PC-9 (cell line): ENCODE measurements around the gene HSD17B14. TPM values are rescaled to one million over a fixed set of nuclear protein-coding genes. Genes with fewer than 3 reads are reported as not detected.
"Not testable (repeated sequence)": the region's sequence is repeated elsewhere in the genome, so short reads cannot be mapped to it uniquely, and the experiment has no call there.

Experiments
- BruUV-seq: library from RNA; stranded (reverse); fragments of 400-500 nt; replicated peaks from 2 replicates; lab custom pipeline; 2021; lab: Mats Ljungman, UMichigan
- CTCF ChIA-PET: fragments of 300-600 bp; sonication (Branson Sonifier 250); formaldehyde crosslinking; loops from one replicate; lab custom pipeline; 2022; ENCODE audit warnings: antibody characterized with exemption; lab: Charles Lee
- POLR2A ChIA-PET: fragments of 300-600 bp; sonication (Branson Sonifier 250); formaldehyde crosslinking; loops from one replicate; lab custom pipeline; 2022; ENCODE audit warnings: antibody characterized with exemption; ENCODE audit not compliant: unreplicated experiment; lab: Charles Lee
- DNase-seq, 2 experiments: peaks; one replicate each; pipeline versions ENCODE4 v3.0.0 to v3.0.0-alpha.2; 2015 to 2022; ENCODE audit warnings: mixed read lengths in 1 of 2
- H2AFZ ChIP-seq: fragments of 200-600 bp; sonication (generic); 2 replicates; pipeline ENCODE4 v1.8.1; 2017; ENCODE audit warnings: antibody characterized with exemption
- H3F3A ChIP-seq: fragments of 200-600 bp; sonication (generic); 2 replicates; pipeline ENCODE4 v1.8.1; 2017; ENCODE audit warnings: antibody characterized with exemption, mild to moderate bottlenecking, low read depth; ENCODE audit not compliant: insufficient read depth
- H3K27ac ChIP-seq: fragments of 200-600 bp; sonication (generic); 2 replicates; pipeline ENCODE4 v1.6.1; 2016; ENCODE audit warnings: mixed run types
- H3K27me3 ChIP-seq: fragments of 200-600 bp; sonication (generic); 2 replicates; pipeline ENCODE4 v1.6.1; 2016; ENCODE audit warnings: low read depth, mixed run types; ENCODE audit not compliant: insufficient read depth
- H3K36me3 ChIP-seq: fragments of 200-600 bp; sonication (generic); 2 replicates; pipeline ENCODE4 v1.6.1; 2016; ENCODE audit warnings: low read depth, mixed run types
- H3K4me1 ChIP-seq: fragments of 200-600 bp; sonication (generic); replicated peaks from 2 replicates; pipeline ENCODE4 v1.6.1; 2016; ENCODE audit warnings: mixed run types; ENCODE audit not compliant: insufficient read depth
- H3K4me2 ChIP-seq: fragments of 200-600 bp; sonication (generic); 2 replicates; pipeline ENCODE4 v1.6.1; 2017; ENCODE audit warnings: mixed run types
- H3K4me3 ChIP-seq: fragments of 200-600 bp; sonication (generic); 2 replicates; pipeline ENCODE4 v1.6.1; 2016; ENCODE audit warnings: mixed run types
- H3K79me2 ChIP-seq: fragments of 200-600 bp; sonication (generic); 2 replicates; pipeline ENCODE4 v1.6.1; 2017; ENCODE audit warnings: low read depth, mixed run types
- H3K9me2 ChIP-seq: fragments of 200-600 bp; sonication (generic); 2 replicates; pipeline ENCODE4 v1.8.1; 2017; ENCODE audit warnings: mild to moderate bottlenecking; ENCODE audit not compliant: insufficient read depth
- H3K9me3 ChIP-seq: fragments of 200-600 bp; sonication (generic); 2 replicates; pipeline ENCODE4 v1.8.1; 2016; ENCODE audit warnings: low read depth; ENCODE audit not compliant: insufficient read depth
- H4K20me1 ChIP-seq: fragments of 200-600 bp; sonication (generic); 2 replicates; pipeline ENCODE4 v1.8.1; 2017; ENCODE audit not compliant: insufficient read depth
- EZH2 ChIP-seq: fragments of 200-600 bp; sonication (generic); IDR thresholded peaks from 2 replicates; pipeline ENCODE4 v1.8.0; 2017; ENCODE audit warnings: antibody characterized with exemption, low read depth
- intact Hi-C: fragments of 100-400 bp; cut with micrococcal nuclease; formaldehyde crosslinking; loops from one replicate; pipeline ENCODE4 v1.10.0; 2022; ENCODE audit not compliant: unreplicated experiment
- total RNA-seq: library from RNA; stranded (reverse); gene quantifications from 2 replicates; pipeline ENCODE4 v1.2.3, GENCODE V29; 2021
- TF ChIP-seq, protein P1 (sequence below): fragments of 200-600 bp; sonication (generic); conservative IDR thresholded peaks from 2 replicates; pipeline ENCODE4 v1.6.1; 2017; ENCODE audit warnings: mixed run types, antibody characterized with exemption, mild to moderate bottlenecking, moderate library complexity

The HSD17B14 gene
- total RNA-seq, 1 experiment from 2014 or later = 20.7 TPM

DNA sequence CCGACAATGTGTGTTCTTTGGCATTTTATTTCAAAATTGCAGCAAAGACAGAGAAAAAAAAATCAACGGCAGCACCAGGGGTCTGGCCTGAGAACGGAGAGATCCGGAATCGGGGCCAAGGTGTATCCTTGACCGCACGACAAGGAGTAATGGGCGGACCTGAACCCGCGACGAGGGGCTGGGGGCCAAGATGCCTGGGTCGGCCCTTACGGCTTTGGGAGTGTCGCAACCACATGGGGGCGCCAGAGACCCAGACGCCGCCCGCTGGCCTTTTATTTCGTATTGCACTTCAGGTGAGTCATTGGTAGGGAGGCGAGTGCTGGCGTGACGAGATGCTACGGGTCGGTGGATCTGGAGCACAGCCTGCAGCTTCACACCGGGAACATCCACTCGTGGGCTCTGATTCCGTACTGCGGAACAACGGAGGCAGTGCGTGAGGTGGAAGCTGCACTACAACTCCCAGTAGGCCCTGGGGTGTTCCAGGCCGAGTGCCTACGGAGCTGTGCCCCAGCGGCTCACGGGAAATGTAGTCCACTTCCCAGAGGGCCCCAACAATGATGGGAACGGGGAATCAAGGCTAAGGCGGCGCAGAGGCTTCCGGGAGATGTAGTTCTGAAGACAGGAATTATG lies 41.1 kb downstream of the HSD17B14 start:
- TF ChIP-seq, protein P1, sequence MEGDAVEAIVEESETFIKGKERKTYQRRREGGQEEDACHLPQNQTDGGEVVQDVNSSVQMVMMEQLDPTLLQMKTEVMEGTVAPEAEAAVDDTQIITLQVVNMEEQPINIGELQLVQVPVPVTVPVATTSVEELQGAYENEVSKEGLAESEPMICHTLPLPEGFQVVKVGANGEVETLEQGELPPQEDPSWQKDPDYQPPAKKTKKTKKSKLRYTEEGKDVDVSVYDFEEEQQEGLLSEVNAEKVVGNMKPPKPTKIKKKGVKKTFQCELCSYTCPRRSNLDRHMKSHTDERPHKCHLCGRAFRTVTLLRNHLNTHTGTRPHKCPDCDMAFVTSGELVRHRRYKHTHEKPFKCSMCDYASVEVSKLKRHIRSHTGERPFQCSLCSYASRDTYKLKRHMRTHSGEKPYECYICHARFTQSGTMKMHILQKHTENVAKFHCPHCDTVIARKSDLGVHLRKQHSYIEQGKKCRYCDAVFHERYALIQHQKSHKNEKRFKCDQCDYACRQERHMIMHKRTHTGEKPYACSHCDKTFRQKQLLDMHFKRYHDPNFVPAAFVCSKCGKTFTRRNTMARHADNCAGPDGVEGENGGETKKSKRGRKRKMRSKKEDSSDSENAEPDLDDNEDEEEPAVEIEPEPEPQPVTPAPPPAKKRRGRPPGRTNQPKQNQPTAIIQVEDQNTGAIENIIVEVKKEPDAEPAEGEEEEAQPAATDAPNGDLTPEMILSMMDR = peak; percentile 100
- no peak for TF ChIP-seq EZH2
- H3K27ac ChIP-seq = peak overlapping the region; percentile 34
- H3K4me2 ChIP-seq = peak overlapping the region; percentile 78
- intact Hi-C loops = loop anchor here (1.0 to 5.0 kb wide), 4 partner anchors 40 to 197 kb away; partner anchors contain the start of genes CA11, GYS1 and RUVBL2
- H3F3A ChIP-seq = peaks cover 8% of the 10 kb centered on the region; the same call in 1 of the 2 replicates
- no TSS peak for BruUV-seq
- no peaks in the 10 kb centered on the region for H3K9me3 ChIP-seq
- H3K79me2 ChIP-seq = no peaks in the 10 kb centered on the region
- no peaks in the 10 kb centered on the region for H3K27me3 ChIP-seq
- peak; percentile 87 to 88 for DNase-seq
- no peaks in the 10 kb centered on the region for H3K36me3 ChIP-seq
- H2AFZ ChIP-seq = peak overlapping the region; percentile 64
- POLR2A ChIA-PET = interaction anchor here (0.6 to 0.9 kb wide), 2 partner anchors 42 to 43 kb away, joined by 3 to 5 read pairs; no protein-coding TSS in a partner anchor
- CTCF ChIA-PET = interaction anchor here (0.5 to 1.4 kb wide), 13 partner anchors 11 to 736 kb away, joined by 3 to 12 read pairs (median 6); partner anchors contain the start of genes BCAT2, HSD17B14 and RUVBL2
- H4K20me1 ChIP-seq = no peaks in the 10 kb centered on the region
- H3K4me3 ChIP-seq = peak overlapping the region; percentile 55
- H3K9me2 ChIP-seq = no peaks in the 10 kb centered on the region
- 0 out of 2 replicates have a peak, but pooled peaks cover 3% of the 10 kb centered on the region for H3K4me1 ChIP-seq

DNA sequence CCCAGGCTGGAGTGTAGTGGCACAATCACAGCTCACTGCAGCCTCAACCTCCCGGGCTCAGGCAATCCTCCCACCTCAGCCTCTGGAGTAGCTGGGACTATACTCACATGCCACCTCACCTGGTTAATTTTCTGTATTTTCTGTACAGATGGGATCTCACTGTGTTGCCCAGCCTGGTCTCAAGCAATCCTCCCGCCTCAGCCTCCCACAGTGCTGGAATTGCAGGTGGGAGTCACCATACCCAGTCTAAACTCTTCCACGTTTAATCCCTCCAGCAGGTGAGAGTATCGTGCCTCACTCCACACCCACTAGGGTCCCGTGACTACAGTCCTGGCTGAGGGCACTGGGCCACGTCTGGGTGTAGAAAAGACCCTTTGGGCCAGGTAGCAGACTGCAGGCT lies 42.0 kb downstream of the HSD17B14 start:
- H3K4me1 ChIP-seq = 0 out of 2 replicates have a peak, but pooled peaks cover 3% of the 10 kb centered on the region
- intact Hi-C loops = loop anchor here (2.0 kb wide), 1 partner anchor 147 kb away; the partner anchor contains the start of gene CA11
- H3K79me2 ChIP-seq = no peaks in the 10 kb centered on the region
- H2AFZ ChIP-seq = no peak overlapping the region
- BruUV-seq = no TSS peak
- no peak for TF ChIP-seq EZH2
- TF ChIP-seq, protein P1 = no peak
- H3K4me2 ChIP-seq = peak overlapping the region; percentile 78
- H3F3A ChIP-seq = peaks cover 8% of the 10 kb centered on the region; the same call in 1 of the 2 replicates
- no peaks in the 10 kb centered on the region for H3K9me2 ChIP-seq
- H4K20me1 ChIP-seq = no peaks in the 10 kb centered on the region
- no peaks in the 10 kb centered on the region for H3K9me3 ChIP-seq
- no peak overlapping the region for H3K4me3 ChIP-seq
- DNase-seq = no peak
- no peak overlapping the region for H3K27ac ChIP-seq
- H3K36me3 ChIP-seq = no peaks in the 10 kb centered on the region
- CTCF ChIA-PET = interaction anchor here (0.6 kb wide), 1 partner anchor 76 kb away, joined by 9 read pairs; no protein-coding TSS in a partner anchor
- POLR2A ChIA-PET = interaction anchor here (0.6 kb wide), 1 partner anchor 132 kb away, joined by 3 read pairs; no protein-coding TSS in a partner anchor
- H3K27me3 ChIP-seq = no peaks in the 10 kb centered on the region

DNA sequence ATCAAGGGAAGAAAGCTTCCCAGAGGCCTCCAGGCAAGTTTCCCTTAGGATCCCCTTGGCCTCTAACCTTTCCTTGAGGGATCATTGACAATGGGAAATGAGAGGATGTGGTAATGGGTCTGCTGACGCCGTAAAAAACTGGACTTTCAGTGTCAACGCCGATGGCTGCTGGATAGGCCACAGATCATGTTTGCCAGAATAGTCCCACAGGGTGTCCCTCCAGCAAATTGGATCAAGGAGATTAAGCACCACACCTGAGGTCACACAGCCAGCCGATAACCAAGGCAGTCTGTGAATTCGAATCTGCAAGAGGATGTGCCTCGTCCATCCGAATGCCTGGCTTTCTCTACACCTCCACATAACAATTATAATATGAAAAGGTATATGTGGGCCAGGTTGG lies 43.0 kb downstream of the HSD17B14 start:
- ChIA-PET POLR2A (no interaction called here), CTCF (interaction anchor here (0.6 to 0.7 kb wide), 3 partner anchors 36 to 177 kb away, joined by 4 to 6 read pairs (median 5); no protein-coding TSS in a partner anchor)
- Histone ChIP-seq H2AFZ (no peak overlapping the region), H3K36me3 (no peaks in the 10 kb centered on the region), H3K9me3 (no peaks in the 10 kb centered on the region), H3K27me3 (no peaks in the 10 kb centered on the region), H3K4me1 (0 out of 2 replicates have a peak, but pooled peaks cover 3% of the 10 kb centered on the region), H3K27ac (no peak overlapping the region), H4K20me1 (no peaks in the 10 kb centered on the region), H3K4me3 (no peak overlapping the region), H3F3A (peaks cover 11% of the 10 kb centered on the region; the same call in 1 of the 2 replicates), H3K9me2 (no peaks in the 10 kb centered on the region), H3K79me2 (no peaks in the 10 kb centered on the region), H3K4me2 (no peak overlapping the region)
- no peak for DNase-seq
- intact Hi-C loops = no loop called here
- BruUV-seq = no TSS peak
- no peak for TF ChIP-seq EZH2
- TF ChIP-seq, protein P1 = no peak

DNA sequence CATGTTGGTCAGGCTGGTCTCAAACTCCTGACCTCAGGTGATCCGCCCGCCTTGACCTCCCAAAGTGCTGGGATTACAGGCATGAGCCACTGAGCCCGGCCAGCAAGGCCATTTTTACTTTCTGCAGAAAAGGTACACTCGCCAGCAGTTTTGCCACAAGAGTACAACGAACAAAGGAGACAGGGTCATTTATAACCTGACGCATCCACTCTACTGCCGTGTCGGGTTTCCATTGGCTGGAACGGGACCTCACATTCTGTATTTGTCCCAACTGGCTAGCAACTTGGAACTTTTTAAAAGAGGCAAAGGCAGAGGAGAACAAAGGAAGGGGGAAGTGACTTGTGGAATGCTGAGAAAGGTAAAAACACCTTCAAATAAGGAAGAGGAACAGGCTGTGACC lies 49.0 kb downstream of the HSD17B14 start:
- intact Hi-C loops, H3K27ac ChIP-seq, H3K4me2 ChIP-seq, H2AFZ ChIP-seq, BruUV-seq, H3K4me1 ChIP-seq, H3F3A ChIP-seq, H3K27me3 ChIP-seq, H3K79me2 ChIP-seq, H4K20me1 ChIP-seq, POLR2A ChIA-PET, H3K9me2 ChIP-seq, DNase-seq, H3K9me3 ChIP-seq, H3K36me3 ChIP-seq, H3K4me3 ChIP-seq: not testable (repeated sequence)
- CTCF ChIA-PET = interaction anchor here (1.1 to 1.6 kb wide), 2 partner anchors 48 to 56 kb away, joined by 3 to 11 read pairs; no protein-coding TSS in a partner anchor

DNA sequence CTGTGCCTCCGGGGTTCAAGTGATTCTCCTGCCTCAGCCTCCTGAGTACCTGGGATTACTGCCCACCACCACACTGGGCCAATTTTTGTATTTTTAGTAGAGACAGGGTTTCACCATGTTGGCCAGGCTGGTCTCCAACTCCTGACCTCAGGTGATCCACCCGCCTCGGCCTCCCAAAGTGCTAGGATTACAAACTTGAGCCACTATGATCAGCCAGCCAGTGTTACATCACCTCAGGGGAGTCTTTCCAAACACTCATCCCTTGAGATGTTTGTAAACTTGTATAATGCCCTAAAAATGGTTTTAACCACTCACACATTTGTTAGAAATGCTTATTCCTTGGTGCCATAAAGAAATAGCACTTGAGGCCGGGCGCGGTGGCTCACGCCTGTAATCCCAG lies 49.9 kb downstream of the HSD17B14 start:
- BruUV-seq = not testable (repeated sequence)

More for the DNA sequence above, 49.9 kb downstream of the HSD17B14 start:
- H3K27me3 ChIP-seq, DNase-seq, H3K36me3 ChIP-seq, H2AFZ ChIP-seq, H3K4me2 ChIP-seq, H4K20me1 ChIP-seq, H3K9me2 ChIP-seq, H3F3A ChIP-seq, H3K4me3 ChIP-seq, H3K4me1 ChIP-seq, H3K79me2 ChIP-seq, CTCF ChIA-PET, intact Hi-C loops, H3K27ac ChIP-seq, H3K9me3 ChIP-seq: not testable (repeated sequence)
- POLR2A ChIA-PET = interaction anchor here (0.6 kb wide), 1 partner anchor 48 kb away, joined by 4 read pairs; no protein-coding TSS in a partner anchor
